ENCODE measurements around the gene CCNG2.
"Not testable (repeated sequence)": the region's sequence is repeated elsewhere in the genome, so short reads cannot be mapped to it uniquely, and the experiment has no call there.

The CCNG2 gene

DNA sequence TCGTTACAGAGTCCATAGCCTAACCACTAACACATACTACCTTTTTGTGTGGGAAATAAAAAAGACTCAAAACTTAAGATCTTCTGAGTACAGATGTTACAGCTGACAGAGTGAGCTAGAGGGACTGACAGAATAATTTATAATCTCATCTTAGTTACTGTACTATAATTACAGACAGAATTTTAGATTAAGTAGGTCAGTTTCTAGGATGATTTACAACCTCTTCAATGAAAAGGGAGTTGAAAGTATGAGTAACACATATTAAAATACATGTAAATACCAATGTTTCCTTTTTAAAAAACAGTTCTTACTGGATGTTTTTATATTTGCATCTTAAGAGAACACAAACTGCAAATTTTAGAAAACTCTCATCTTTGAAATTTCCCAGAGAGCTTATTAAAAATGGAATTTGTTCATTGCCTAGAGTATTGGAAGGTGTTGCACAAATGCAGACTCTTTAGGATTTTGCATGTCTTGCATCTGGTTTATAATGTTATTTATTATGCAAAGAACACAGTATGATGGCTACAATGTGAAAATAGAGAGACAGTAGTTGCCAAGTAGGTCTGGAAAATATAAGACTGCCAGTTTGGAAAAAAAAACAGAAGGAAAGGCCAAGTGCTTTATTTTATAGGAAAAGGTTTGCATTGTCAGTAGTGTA is 24.2 kb upstream of the CCNG2 start:
- no peaks in the 10 kb centered on the region for H3K9me3 ChIP-seq (replicated peaks; ENCODE audit: insufficient read depth, low read length)
- no peaks in the 10 kb centered on the region for H4K20me1 ChIP-seq (ENCODE audit: insufficient read depth, low read length)
- no peaks in the 10 kb centered on the region for H3K79me2 ChIP-seq (ENCODE audit: low read length)
- TF ChIP-seq EZH2phosphoT487 (IDR thresholded peaks at IDR 0.05; ENCODE audit: low read length) (no peak), EZH2 (optimal IDR thresholded peaks at IDR 0.05; ENCODE audit: low read depth, low read length) (no peak)
- TF ChIP-seq, protein P1, sequence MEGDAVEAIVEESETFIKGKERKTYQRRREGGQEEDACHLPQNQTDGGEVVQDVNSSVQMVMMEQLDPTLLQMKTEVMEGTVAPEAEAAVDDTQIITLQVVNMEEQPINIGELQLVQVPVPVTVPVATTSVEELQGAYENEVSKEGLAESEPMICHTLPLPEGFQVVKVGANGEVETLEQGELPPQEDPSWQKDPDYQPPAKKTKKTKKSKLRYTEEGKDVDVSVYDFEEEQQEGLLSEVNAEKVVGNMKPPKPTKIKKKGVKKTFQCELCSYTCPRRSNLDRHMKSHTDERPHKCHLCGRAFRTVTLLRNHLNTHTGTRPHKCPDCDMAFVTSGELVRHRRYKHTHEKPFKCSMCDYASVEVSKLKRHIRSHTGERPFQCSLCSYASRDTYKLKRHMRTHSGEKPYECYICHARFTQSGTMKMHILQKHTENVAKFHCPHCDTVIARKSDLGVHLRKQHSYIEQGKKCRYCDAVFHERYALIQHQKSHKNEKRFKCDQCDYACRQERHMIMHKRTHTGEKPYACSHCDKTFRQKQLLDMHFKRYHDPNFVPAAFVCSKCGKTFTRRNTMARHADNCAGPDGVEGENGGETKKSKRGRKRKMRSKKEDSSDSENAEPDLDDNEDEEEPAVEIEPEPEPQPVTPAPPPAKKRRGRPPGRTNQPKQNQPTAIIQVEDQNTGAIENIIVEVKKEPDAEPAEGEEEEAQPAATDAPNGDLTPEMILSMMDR (IDR thresholded peaks at IDR 0.05; ENCODE audit: low read length): no peak
- H3K9me2 ChIP-seq (replicated peaks; ENCODE audit: insufficient read depth, low read length): no peaks in the 10 kb centered on the region
- no peak overlapping the region for H2AFZ ChIP-seq (ENCODE audit: low read length)
- H3K4me2 ChIP-seq (ENCODE audit: low read depth, low read length): no peak overlapping the region
- H3K27ac ChIP-seq (ENCODE audit: low read length): no peak overlapping the region
- no peak for DNase-seq
- no peak overlapping the region for H3K4me3 ChIP-seq (ENCODE audit: low read length)
- H3K36me3 ChIP-seq (replicated peaks; ENCODE audit: insufficient read depth, low read length): no peaks in the 10 kb centered on the region
- H3K9ac ChIP-seq (ENCODE audit: low read length): no peak overlapping the region
- H3K4me1 ChIP-seq (ENCODE audit: low read length): no peaks in the 10 kb centered on the region
- no peaks in the 10 kb centered on the region for H3K27me3 ChIP-seq (replicated peaks; ENCODE audit: insufficient read depth, low read length)
- H3F3A ChIP-seq (ENCODE audit: insufficient read depth, low read length): no peaks in the 10 kb centered on the region

DNA sequence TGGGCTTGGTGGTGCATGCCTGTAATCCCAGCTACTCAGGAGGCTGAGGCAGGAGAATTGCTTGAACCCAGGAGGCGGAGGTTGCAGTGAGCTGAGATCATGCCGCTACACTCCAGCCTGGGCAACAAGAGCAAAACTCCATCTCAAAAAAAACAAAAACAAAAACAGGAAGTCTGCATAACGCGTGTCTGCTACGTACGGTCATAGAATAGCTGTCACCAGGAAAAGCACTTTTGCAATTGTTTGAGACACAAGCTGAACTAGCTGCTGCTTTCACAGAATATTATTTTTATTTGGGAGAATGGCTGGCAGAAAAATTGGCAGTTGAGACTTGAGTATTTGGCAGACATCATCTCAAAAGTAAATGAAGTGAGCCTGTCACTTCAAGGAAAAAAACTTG is 19.6 kb upstream of the CCNG2 start:
- H3K4me1 ChIP-seq (ENCODE audit: low read length); H3K9me2 ChIP-seq (replicated peaks; ENCODE audit: insufficient read depth, low read length); H3K4me3 ChIP-seq (ENCODE audit: low read length); DNase-seq; H2AFZ ChIP-seq (ENCODE audit: low read length); H3F3A ChIP-seq (ENCODE audit: insufficient read depth, low read length); H3K4me2 ChIP-seq (ENCODE audit: low read depth, low read length); H3K79me2 ChIP-seq (ENCODE audit: low read length); H3K36me3 ChIP-seq (replicated peaks; ENCODE audit: insufficient read depth, low read length); H3K27me3 ChIP-seq (replicated peaks; ENCODE audit: insufficient read depth, low read length); H3K27ac ChIP-seq (ENCODE audit: low read length); H3K9ac ChIP-seq (ENCODE audit: low read length); H3K9me3 ChIP-seq (replicated peaks; ENCODE audit: insufficient read depth, low read length); H4K20me1 ChIP-seq (ENCODE audit: insufficient read depth, low read length): not testable (repeated sequence)

DNA sequence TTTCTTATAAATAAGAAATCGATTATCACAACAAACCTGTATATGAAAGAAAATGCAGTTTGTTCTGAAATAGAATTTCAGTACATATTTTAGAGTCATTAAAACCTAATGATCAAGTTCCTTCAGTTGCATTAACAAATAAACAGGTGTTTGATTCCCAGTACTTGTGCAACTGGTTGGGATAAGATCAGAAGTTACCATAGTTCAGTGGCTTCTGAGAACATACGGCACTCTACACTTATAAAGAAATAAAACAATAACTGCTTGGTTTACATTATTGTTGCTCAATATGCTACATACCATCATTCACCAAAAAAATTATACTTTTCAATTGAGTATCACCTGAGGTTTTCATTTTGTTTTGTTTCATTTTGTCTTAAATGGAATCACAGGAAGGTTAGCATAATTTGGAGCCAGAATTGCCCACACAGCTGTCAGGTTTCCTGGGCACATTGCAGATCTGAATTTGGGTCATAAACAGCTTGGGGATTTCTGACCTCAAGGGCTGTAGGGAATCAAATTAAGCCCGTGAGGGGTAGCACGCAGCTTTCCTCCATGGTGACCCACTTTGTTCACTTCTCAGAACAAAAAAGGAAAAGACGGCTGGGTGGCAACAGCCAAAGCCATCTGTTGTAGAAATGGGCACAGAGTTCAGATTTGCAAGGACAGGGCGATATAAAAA is 14.9 kb upstream of the CCNG2 start:
- Histone ChIP-seq H3K4me2 (ENCODE audit: low read depth, low read length) (peak overlapping the region; percentile 64), H3K9ac (ENCODE audit: low read length) (peak overlapping the region; percentile 31; the same call in 1 of the 2 replicates)

More for the DNA sequence above, 14.9 kb upstream of the CCNG2 start:
- no peaks in the 10 kb centered on the region for H3K9me2 ChIP-seq (replicated peaks; ENCODE audit: insufficient read depth, low read length)
- no peaks in the 10 kb centered on the region for H3K36me3 ChIP-seq (replicated peaks; ENCODE audit: insufficient read depth, low read length)
- peaks cover 31% of the 10 kb centered on the region for H3K4me1 ChIP-seq (ENCODE audit: low read length)
- H3K27ac ChIP-seq (ENCODE audit: low read length): peak overlapping the region; percentile 45; the same call in 1 of the 2 replicates
- TF ChIP-seq, protein P1 (IDR thresholded peaks at IDR 0.05; ENCODE audit: low read length): no peak
- TF ChIP-seq EZH2phosphoT487 (IDR thresholded peaks at IDR 0.05; ENCODE audit: low read length): no peak
- no peak for TF ChIP-seq EZH2 (optimal IDR thresholded peaks at IDR 0.05; ENCODE audit: low read depth, low read length)
- H3K27me3 ChIP-seq (replicated peaks; ENCODE audit: insufficient read depth, low read length): no peaks in the 10 kb centered on the region
- H2AFZ ChIP-seq (ENCODE audit: low read length): peak overlapping the region; percentile 40
- H3F3A ChIP-seq (ENCODE audit: insufficient read depth, low read length): peaks cover 9% of the 10 kb centered on the region; the same call in 1 of the 2 replicates
- peak overlapping the region; percentile 37 for H3K4me3 ChIP-seq (ENCODE audit: low read length)
- no peaks in the 10 kb centered on the region for H3K9me3 ChIP-seq (replicated peaks; ENCODE audit: insufficient read depth, low read length)
- no peaks in the 10 kb centered on the region for H3K79me2 ChIP-seq (ENCODE audit: low read length)
- peak; percentile 34 for DNase-seq
- no peaks in the 10 kb centered on the region for H4K20me1 ChIP-seq (ENCODE audit: insufficient read depth, low read length)
